HG02678 (cell line): Measurements from ENCODE around the gene WRAP53.
A peak's percentile ranks its signal among the peaks of the same experiment; 100 is the strongest.

Source experiments
- ATAC-seq: cut with Tn5 transposase; IDR thresholded peaks from one replicate; pipeline ENCODE4 v1.9.1; 2021; ENCODE audit warnings: mild to moderate bottlenecking, moderate library complexity; ENCODE audit not compliant: unreplicated experiment

The WRAP53 gene

DNA sequence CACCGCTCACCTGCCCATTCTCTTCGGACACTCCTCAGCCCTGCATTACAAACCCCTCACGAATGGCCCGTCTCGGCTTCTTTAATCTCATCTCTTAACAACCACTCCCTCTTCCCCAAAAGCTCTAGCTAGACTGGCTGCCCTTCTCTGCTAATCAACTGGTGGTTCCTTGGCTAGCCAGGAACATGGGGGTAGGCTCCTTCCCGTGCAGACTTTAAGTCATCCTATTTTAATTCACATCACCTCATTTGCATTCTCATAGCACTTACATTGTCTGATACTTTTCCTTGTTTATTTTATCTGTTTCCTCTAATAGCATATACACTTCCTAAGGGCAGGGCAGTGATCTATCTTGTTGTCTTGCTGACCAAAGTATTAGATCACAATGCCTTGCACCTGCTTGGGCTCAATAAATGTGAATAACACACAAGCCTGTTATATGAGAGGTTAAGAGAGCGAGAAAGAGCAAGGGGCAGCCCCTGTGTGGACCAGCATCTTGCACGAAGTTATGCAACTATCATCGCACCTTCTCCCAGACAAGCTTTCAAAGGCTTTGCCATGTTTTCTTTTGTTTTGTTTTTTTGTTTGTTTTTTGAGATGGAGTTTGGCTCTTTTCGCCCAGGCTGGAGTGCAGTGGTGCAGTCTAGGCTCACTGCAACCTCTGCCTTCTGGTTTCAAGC, 10.7 kb upstream of the WRAP53 start:
- ATAC-seq: no peak

DNA sequence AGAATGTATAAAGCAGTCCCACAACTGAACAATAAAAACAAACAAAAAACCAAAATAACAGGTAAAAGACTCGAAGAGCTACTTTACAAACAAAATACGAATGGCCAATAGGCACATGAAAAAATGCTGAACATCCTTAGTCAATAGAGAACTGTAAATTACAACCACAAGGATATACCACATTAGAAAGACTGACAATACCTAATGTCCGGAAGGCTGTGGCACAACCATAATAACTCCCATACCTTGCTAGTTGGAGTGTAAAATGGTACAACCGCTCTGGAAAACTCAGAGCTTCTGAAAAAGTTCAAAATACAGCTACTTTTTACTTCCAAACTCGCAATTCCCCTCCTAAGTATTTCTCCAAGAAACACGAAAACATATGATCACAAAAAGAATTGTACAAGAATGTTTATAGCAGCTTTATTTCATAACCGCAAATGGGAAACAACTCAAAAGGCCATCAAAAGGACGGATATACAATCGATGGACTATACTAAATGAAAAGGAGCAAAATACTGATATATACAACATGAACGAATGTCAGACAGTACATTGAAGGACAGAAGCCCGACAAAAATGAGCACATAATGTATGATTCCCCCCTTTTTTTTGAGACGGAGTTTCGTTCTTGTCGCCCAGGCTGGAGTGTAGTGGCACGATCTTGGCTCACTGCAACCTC, 3.3 kb upstream of the WRAP53 start:
- ATAC-seq: no peak

DNA sequence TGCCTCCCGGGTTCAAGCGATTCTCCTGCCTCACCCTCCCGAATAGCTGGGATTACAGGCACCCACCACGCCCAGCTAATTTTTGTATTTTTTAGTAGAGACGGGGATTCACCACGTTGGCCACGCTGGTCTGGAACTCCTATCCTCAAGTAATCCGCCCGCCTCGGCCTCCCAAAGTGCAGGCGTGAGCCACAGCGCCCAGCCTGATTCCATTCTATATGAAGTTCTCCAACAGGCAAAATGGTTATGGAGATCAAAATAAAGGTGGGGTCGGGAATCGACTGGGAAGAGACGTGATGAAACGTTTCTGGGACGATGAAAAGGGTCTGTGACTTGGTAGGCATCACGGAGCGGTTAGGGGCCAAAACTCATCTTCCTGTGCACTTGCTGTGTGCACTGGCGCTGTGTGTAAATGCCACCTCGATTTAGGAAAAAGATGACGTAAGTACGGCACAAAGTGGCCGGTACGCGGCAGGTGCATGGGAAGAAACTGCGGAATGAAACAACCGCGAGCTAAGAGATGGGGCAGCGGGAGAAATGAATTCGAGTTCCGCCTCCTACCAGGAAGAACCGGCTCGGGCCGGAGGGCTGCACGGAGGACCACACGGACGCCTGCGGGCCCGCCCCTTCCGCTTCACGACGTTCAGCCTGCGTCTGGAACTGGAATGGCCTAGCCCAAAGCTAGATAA, 2.6 kb upstream of the WRAP53 start:
- ATAC-seq: peak; percentile 55

DNA sequence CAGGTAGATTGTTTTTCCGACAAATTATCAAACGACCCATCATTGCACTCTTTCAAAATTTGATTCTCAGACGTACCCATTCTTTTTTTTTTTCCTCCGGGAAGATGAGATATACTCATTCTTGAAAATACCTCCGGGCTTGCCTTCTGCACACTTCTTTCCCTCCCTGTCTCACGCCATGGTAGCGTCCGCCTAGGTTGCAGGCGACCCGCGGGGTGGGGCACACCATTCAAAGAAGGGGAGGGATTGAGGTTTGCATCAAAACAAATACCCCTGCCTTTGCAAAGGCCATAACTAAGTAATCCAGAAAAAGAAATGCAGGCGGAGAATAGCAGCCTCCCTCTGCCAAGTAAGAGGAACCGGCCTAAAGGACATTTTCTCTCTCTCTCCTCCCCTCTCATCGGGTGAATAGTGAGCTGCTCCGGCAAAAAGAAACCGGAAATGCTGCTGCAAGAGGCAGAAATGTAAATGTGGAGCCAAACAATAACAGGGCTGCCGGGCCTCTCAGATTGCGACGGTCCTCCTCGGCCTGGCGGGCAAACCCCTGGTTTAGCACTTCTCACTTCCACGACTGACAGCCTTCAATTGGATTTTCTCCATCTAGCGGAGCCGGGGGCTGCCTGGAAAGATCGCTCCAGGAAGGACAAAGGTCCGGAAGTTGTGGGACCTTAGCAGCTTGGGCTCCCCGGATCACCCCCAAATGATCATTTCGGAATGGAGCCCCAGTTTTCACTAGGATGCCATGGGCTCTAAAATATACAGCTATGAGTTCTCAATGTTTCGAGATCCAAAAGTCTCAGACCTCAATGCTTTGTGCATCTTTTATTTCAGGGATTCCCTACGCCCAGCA, 1.8 kb upstream of the WRAP53 start:
- peak; percentile 44 for ATAC-seq

- no peak for ATAC-seq
These were observed 987 bp upstream of the WRAP53 start, which contains the start of gene TP53 for GRCh38 chr17:7687072-7687907. TP53 (minus strand) TSS chr17:7687490; CDS start chr17:7676594, 10,896 bp downstream.

- no peak for ATAC-seq
These were observed 585 bp downstream of the WRAP53 start for GRCh38 chr17:7688808-7689316.

GRCh38 chr17:7695586-7695985, 7.3 kb downstream of the WRAP53 start:
- no peak for ATAC-seq

DNA sequence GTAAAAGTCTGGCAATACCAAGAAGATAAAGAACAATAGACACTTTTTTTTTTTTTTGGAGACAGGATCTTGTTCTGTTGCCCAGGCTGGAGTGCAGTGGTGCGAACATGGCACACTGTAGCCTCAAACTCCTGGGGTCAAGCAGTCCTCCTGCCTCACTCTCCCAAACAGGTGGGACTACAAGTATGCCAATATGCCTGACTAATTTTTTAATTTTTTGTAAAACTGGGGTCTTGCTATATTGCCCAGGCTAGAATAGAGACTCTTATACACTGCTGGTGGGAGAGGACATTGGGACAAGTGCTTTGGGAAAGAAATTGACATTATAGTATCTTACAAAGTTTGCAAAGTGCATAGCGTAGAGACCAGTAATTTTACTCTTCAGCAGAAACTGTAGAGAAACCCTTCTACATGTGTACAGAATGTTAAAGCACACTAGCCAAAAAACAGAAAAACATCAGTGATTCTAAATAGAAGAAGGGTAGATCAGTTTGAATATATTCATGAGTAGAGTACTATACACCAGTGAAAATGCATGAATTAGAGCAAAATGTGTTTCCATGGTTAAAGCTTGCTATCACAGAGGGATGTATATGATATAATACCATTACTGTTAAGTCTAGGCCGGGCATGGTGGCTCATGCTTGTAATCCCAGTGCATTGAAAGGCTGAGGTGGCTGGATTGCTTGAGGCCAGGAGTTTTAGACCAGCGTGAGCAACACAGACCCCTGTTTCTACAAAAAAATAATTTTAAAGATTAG, 9.7 kb downstream of the WRAP53 start:
- no peak for ATAC-seq

DNA sequence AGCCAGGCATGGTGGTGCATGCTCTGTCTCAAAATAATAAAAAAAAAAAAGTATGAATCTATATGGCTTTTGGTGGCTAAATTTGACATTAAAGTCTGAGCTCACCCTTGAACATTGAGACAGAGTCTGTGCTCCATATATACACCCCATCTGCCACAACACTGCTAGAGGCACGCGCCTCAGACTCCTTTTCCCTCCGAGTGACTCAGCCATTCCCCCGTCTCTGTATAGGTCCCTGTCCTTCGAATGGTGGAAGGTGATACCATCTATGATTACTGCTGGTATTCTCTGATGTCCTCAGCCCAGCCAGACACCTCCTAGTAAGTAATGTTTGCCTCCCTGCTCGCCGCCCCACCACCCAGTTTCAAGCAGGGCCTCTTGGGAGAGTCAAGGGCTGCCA, 12.2 kb downstream of the WRAP53 start:
- no peak for ATAC-seq

- no peak for ATAC-seq
These were observed 13.4 kb downstream of the WRAP53 start for GRCh38 chr17:7701681-7702080.

DNA sequence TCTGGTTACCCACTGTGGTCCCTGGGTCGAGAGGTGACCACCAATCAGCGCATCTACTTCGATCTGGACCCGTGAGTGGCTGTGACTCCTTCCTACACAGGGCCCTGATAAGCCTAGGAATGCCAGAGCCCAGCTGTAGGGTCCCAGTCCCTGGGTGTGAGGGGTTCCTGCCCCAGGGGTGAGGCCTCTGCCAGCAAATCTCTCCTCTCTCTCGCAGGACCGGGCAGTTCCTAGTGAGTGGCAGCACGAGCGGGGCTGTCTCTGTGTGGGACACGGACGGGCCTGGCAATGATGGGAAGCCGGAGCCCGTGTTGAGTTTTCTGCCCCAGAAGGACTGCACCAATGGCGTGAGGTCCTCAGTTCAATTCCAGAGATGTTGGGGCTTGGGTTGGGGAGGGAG, 14.5 kb downstream of the WRAP53 start:
- ATAC-seq: no peak

GRCh38 chr17:7703584-7704479, 15.6 kb downstream of the WRAP53 start:
- no peak for ATAC-seq

DNA sequence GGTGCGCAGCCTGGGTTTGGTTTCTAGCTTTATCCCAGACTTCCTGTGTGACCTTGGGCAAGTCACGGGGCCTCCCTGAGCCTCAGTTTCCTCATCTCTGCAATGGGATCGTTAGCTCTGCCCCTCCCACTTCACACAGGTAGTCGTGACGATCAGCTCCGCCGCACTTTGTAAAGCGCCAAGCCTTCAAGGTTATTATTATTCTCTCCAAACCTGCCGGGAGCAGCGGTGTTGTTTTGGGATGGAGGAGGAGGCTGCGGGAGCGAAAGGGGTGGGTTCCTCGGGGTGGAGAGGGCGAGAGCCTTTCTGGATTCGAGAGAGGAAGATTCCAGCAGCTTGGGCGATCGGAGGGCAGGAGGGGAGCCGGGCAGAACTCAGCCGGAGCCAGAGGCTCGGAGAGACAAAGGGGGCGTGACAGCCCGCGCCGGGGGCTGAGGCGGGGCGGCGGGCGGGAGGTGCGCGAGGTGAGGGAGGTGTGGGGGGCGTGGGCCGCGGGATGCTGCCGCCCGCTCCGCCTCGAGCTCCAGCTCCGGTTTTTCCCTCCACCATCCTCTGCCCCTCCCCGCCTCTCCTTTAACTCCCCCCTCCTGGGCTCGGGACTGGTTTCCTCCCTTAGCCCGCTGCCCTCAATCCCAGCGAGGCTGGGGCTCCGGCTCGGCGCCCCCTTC, 16.5 kb downstream of the WRAP53 start, which contains the start of gene EFNB3:
TSS of gene EFNB3 (plus strand) at position 602 of the 668 bp plus-strand sequence. CDS start 397 bp downstream, outside the sequence.
- no peak for ATAC-seq

DNA sequence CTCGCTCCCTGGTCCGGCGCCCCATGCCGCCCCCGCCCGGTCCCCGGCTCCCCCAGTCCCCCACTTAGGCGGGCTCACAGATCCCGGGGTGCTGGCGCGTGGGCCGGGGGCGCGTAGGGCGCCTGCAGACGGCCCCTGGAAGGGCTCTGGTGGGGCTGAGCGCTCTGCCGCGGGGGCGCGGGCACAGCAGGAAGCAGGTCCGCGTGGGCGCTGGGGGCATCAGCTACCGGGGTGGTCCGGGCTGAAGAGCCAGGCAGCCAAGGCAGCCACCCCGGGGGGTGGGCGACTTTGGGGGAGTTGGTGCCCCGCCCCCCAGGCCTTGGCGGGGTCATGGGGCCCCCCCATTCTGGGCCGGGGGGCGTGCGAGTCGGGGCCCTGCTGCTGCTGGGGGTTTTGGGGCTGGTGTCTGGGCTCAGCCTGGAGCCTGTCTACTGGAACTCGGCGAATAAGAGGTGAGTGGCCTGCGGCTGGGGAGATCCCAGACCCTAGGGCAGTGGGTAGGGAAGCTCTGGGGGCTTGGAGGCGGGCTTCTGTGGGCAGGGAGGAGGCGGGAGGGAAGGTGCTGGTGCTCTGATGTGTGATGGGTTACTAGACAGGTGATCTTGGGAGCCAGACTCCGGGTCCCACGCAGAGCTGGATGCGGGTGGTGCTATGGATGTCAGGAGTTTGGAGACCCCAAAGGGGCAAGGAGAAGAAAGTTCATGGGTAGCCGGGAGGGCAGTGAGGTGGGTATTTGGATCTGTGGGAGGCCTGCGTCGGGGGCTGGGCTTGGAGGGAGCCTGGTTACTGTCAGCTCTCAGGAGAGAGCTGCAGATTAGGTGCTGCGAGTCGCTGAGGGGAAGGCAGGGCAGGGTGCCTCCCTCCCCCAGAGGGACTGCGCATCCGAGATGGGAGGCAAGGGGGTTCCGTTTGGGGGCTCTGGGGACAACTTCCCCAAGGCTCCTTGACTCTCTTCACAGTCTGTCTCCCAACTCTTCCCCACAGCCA, 17.3 kb downstream of the WRAP53 start:
- no peak for ATAC-seq

DNA sequence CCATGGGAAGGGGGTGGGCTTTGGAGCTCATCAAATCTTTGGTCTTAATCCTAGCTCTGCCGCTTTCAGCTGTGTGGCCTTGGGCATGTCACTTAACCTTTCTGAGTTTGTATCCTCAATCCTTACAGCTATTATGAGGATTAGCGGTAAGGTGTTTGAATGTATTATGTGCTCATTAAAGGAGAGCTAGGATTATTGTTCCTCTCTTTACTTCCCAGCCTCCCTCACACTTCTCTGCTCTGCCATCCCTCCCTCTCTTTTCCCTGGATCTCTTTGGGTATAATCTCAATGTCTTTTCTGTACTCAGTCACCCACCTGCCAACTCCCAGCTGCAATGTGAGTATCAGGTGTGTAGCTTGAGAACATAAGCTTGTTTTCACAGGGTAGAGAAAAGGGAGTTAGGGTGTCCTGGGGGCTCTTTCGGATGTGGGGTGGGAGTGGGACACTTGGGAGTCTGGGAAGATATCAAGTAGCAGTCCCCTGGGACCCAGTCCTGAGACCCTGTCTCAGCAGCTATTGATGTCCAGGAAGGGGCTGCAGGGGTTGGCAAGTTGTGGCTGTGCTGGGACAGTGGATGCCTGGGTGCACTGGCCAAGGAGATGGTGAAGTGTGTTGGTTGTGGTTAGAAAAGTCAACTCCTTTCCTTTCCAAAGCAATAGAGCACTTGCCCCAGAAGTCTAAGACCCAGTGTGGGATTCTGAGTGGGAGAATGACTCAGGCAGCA, 18.5 kb downstream of the WRAP53 start:
- ATAC-seq: no peak

DNA sequence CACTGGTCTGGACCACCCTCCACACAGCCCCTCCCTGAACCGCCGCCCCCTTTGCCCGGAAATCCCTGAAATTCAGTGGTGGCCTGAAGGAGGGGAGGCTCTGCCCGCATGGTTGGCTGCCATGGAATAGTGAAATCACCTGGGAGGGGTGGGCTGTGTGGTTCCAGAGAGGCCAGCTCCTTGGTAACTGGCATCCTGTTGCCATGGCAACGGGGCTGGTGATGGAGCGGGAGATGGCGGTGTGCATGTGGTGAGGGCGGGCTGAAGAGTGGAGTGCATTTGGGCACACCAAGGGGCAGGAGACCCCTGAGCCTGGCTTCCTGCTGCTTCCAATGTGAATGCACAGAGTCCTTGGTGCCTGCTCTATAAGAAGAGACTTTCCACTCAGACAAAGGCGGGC, 19.2 kb downstream of the WRAP53 start:
- ATAC-seq: no peak
